ENCODE results near the gene ACCS.

- TF ChIP-seq, protein P1, sequence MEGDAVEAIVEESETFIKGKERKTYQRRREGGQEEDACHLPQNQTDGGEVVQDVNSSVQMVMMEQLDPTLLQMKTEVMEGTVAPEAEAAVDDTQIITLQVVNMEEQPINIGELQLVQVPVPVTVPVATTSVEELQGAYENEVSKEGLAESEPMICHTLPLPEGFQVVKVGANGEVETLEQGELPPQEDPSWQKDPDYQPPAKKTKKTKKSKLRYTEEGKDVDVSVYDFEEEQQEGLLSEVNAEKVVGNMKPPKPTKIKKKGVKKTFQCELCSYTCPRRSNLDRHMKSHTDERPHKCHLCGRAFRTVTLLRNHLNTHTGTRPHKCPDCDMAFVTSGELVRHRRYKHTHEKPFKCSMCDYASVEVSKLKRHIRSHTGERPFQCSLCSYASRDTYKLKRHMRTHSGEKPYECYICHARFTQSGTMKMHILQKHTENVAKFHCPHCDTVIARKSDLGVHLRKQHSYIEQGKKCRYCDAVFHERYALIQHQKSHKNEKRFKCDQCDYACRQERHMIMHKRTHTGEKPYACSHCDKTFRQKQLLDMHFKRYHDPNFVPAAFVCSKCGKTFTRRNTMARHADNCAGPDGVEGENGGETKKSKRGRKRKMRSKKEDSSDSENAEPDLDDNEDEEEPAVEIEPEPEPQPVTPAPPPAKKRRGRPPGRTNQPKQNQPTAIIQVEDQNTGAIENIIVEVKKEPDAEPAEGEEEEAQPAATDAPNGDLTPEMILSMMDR (IDR thresholded peaks at IDR 0.05) = no peak
- TF ChIP-seq POLR2A (IDR thresholded peaks at IDR 0.05) (no peak), POLR2AphosphoS5 (IDR thresholded peaks at IDR 0.05; ENCODE audit: insufficient read depth in 1 of 2, low read depth in 1 of 2) (no peak)
Observed at GRCh38 chr11:44133335-44133946, 67.4 kb downstream of the ACCS start.

Measured in vagina (tissue), 2 donors.